ENCODE results near the gene RPTOR.

Gene RPTOR

GRCh38 chr17:80831491-80831890, 286.9 kb downstream of the RPTOR start:
- ChIA-PET POLR2A (no interaction called here), CTCF (no interaction called here)
- no peak overlapping the region for H3K4me3 ChIP-seq (ENCODE audit: low read depth, low read length)
- no peak for DNase-seq (ENCODE audit: low read depth, low spot score)
- TF ChIP-seq CTCF (IDR thresholded peaks at IDR 0.05; ENCODE audit: insufficient read depth, low read length, missing control alignments), result no peak

- DNase-seq (ENCODE audit: low read depth, low spot score), result no peak
- POLR2A ChIA-PET, result interaction anchor here (0.9 kb wide), 1 partner anchor 59 kb away, joined by 3 read pairs; no protein-coding TSS in a partner anchor
- no peak for TF ChIP-seq CTCF (IDR thresholded peaks at IDR 0.05; ENCODE audit: insufficient read depth, low read length, missing control alignments)
- CTCF ChIA-PET, result interaction anchor here (1.1 to 2.0 kb wide), 3 partner anchors 27 to 407 kb away, joined by 3 to 5 read pairs (median 3); no protein-coding TSS in a partner anchor
- H3K4me3 ChIP-seq (ENCODE audit: low read depth, low read length), result peak overlapping the region; percentile 58
Observed at GRCh38 chr17:80832266-80832676, 287.6 kb downstream of the RPTOR start.

GRCh38 chr17:80832888-80833583, 288.4 kb downstream of the RPTOR start:
- DNase-seq (ENCODE audit: low read depth, low spot score), result peak; percentile 93
- CTCF ChIA-PET, result interaction anchor here (1.1 to 2.0 kb wide), 4 partner anchors 11 to 408 kb away, joined by 3 to 5 read pairs (median 3); no protein-coding TSS in a partner anchor
- POLR2A ChIA-PET, result interaction anchor here (0.9 to 1.1 kb wide), 4 partner anchors 59 to 115 kb away, joined by 3 read pairs; no protein-coding TSS in a partner anchor
- no peak for TF ChIP-seq CTCF (IDR thresholded peaks at IDR 0.05; ENCODE audit: insufficient read depth, low read length, missing control alignments)
- peak overlapping the region; percentile 58 for H3K4me3 ChIP-seq (ENCODE audit: low read depth, low read length)

- H3K4me3 ChIP-seq (ENCODE audit: low read depth, low read length), result peak overlapping the region; percentile 33
- ChIA-PET POLR2A (interaction anchor here (0.9 to 1.1 kb wide), 3 partner anchors 58 to 116 kb away, joined by 3 read pairs; no protein-coding TSS in a partner anchor), CTCF (interaction anchor here (0.9 to 2.0 kb wide), 4 partner anchors 9 to 44 kb away, joined by 3 to 5 read pairs (median 4); no protein-coding TSS in a partner anchor)
- no peak for DNase-seq (ENCODE audit: low read depth, low spot score)
- no peak for TF ChIP-seq CTCF (IDR thresholded peaks at IDR 0.05; ENCODE audit: insufficient read depth, low read length, missing control alignments)
Observed at GRCh38 chr17:80833952-80834892, 289.6 kb downstream of the RPTOR start.

- H3K4me3 ChIP-seq (ENCODE audit: low read depth, low read length), result no peak overlapping the region
- CTCF ChIA-PET, result interaction anchor here (0.9 to 1.0 kb wide), 2 partner anchors 22 to 45 kb away, joined by 4 to 5 read pairs; no protein-coding TSS in a partner anchor
- no peak for TF ChIP-seq CTCF (IDR thresholded peaks at IDR 0.05; ENCODE audit: insufficient read depth, low read length, missing control alignments)
- no peak for DNase-seq (ENCODE audit: low read depth, low spot score)
- POLR2A ChIA-PET, result no interaction called here
Observed at GRCh38 chr17:80834893-80835275, 290.2 kb downstream of the RPTOR start.
